HG03575 (cell line): ENCODE measurements around the gene TOPORS.
"Not testable (repeated sequence)": the region's sequence is repeated elsewhere in the genome, so short reads cannot be mapped to it uniquely, and the experiment has no call there.

ENCODE experiments used
- ATAC-seq: cut with Tn5 transposase; IDR thresholded peaks from one replicate; pipeline ENCODE4 v1.9.1; 2021; ENCODE audit not compliant: unreplicated experiment, insufficient number of reproducible peaks, low FRiP score; ENCODE audit errors: extremely low read depth

Gene TOPORS

GRCh38 chr9:32552172-32552872 lies at the start of gene TOPORS, which contains the start of gene SMIM27:
Gene TOPORS, minus strand, starts transcription at chr9:32552586. Its CDS starts 150 bp downstream, at chr9:32552436.
Gene SMIM27, plus strand, starts transcription at chr9:32552327. Its CDS starts 108 bp downstream, at chr9:32552435.
- ATAC-seq, result peak; percentile 42

GRCh38 chr9:32599021-32599420 lies 46.6 kb upstream of the TOPORS start:
- not testable (repeated sequence) for ATAC-seq

GRCh38 chr9:32596936-32597335 lies 44.5 kb upstream of the TOPORS start:
- ATAC-seq, result no peak

- ATAC-seq, result no peak
These were observed 43.9 kb upstream of the TOPORS start for GRCh38 chr9:32596096-32596865.

GRCh38 chr9:32590898-32591297 lies 38.5 kb upstream of the TOPORS start:
- no peak for ATAC-seq

GRCh38 chr9:32590476-32590875 lies 38.1 kb upstream of the TOPORS start:
- no peak for ATAC-seq

GRCh38 chr9:32589083-32589723 lies 36.8 kb upstream of the TOPORS start:
- ATAC-seq, result no peak

- no peak for ATAC-seq
These were observed 35.5 kb upstream of the TOPORS start for GRCh38 chr9:32587901-32588300.

GRCh38 chr9:32584784-32585183 lies 32.4 kb upstream of the TOPORS start:
- no peak for ATAC-seq

DNA sequence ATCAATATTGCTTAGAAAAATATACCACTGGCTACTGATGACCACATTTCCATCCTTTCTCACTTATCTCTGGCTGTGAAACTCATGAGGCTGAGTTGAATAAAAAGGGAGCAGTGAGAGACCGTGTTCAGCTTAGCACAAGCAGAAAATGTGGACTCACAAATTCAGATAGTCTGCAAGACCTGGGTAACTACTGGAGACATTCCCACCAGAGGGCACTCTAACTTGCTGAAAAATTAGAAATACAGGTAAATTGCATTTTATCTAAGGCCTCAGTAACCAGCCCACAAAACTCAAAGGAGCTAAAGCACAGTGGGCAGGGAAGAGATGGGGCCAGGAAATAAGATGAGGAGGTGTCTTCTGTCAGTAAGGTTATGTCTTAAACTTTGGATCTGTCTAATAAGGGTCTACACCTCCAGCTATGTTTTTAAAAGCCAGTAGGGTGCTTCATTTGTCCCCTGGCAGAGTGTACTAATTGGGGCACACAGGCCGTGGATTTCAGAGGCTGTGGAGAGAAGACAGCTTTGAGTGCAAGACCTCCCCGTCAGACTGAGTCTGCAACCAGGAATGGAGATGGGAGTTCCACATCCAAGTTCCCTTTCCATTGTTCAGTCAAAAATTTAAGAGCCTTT lies 29.2 kb upstream of the TOPORS start:
- no peak for ATAC-seq

- ATAC-seq, result no peak
These were observed 28.4 kb upstream of the TOPORS start for GRCh38 chr9:32580631-32581300.

GRCh38 chr9:32579706-32580331 lies 27.4 kb upstream of the TOPORS start:
- no peak for ATAC-seq

- no peak for ATAC-seq
These were observed 26.6 kb upstream of the TOPORS start for GRCh38 chr9:32578976-32579375.

GRCh38 chr9:32577316-32577715 lies 24.9 kb upstream of the TOPORS start:
- no peak for ATAC-seq

DNA sequence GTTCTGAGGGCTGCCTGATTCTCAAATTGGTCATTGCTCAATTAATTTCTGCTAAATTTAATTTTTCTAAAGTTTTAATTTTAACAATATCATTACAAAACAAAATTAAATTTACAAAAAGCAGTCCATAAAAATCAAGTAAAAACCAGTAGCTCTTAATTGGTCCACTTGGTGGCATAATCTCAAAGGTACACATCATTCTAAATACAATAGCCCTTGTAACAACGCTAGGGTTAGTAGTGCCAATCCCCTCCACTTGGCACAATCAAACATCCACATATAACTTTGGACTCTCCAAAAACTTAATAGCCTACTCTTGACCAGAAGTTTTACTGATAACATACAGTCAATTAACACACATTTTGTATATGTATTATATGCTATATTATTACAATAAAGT lies 22.5 kb upstream of the TOPORS start:
- ATAC-seq, result no peak

DNA sequence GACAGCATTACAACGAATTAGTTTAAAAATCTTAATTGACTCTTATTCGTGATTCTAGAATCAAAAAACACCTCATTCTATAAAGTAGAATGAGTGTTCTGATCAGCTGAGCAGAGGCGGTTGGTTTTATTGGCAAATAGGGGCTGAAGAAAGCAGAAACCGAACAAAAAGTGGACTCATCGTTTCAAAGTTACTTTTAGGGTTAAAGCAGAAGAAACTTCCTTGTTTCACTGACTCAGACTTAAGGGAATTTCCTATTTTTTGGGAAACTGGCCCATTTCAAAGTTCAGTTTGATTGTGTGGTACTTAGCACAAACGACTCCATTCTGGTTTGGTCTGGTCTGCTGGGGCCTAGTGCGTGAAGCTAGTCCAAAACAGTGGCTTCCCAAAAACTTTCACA lies 21.4 kb upstream of the TOPORS start:
- ATAC-seq, result no peak

DNA sequence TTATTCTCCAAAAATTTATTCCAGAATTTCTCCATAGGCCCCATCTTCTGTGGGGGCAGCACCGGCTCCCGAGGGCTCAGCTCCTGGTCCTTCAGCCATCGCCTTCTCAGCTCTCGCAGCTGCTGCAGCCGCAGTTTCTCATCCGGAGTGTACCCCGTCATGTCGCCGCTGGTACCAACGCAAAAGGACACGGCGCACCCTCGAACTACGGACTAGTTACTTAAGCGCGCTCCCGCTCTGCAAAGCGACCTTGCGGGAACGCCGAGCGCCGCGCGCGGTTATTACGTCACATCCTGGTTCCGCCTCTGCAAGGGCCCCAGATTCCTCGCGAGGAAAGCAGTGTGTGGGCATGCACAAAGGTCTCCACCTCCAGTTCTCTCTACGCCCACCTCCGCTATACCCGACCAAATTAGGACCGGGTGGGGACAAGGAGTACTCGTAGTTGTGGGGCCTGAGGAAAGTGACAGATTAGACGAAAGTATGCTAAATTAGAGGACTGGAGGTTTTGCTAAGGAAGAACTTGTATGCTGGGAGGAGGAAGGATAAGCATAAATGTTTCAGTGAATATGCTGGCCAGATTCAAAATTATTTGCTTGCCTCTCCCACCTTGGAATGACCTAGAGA lies 20.6 kb upstream of the TOPORS start, which contains the start of gene NDUFB6:
Gene NDUFB6 (minus strand): TSS at position 260 of the 624 bp plus-strand sequence. CDS start 99 bp downstream, at position 161.
- ATAC-seq, result peak; percentile 75
